Bronchial epithelial cell (primary cell): Measurements from ENCODE around the gene RPTOR. TPM values are rescaled to one million over a fixed set of nuclear protein-coding genes. Genes with fewer than 3 reads are reported as not detected.

Experiments
- DNase-seq: peaks from one replicate; pipeline ENCODE4 v3.0.0-alpha.2; 2010; ENCODE audit warnings: low read depth
- FAIRE-seq: peaks from 2 replicates; lab custom pipeline; 2011; peaks lifted over from hg19 to GRCh38; lab: Jason Lieb, UNC
- H3K27me3 ChIP-seq: 2 replicates; pipeline ENCODE4 v1.5.1; 2011; ENCODE audit warnings: low read length; ENCODE audit not compliant: control insufficient read depth, insufficient read depth
- H3K36me3 ChIP-seq: 2 replicates; pipeline ENCODE4 v1.5.1; 2011; ENCODE audit warnings: low read length; ENCODE audit not compliant: control insufficient read depth, insufficient read depth
- H3K4me3 ChIP-seq: 2 replicates; pipeline ENCODE4 v1.5.1; 2011; ENCODE audit warnings: mild to moderate bottlenecking, low read depth, low read length, control low read depth
- total RNA-seq: library from RNA; depleted of rRNA; stranded (reverse); fragments of >200 nt; gene quantifications from 2 replicates; pipeline ENCODE4 v1.2.1, GENCODE V29; 2014
- TF ChIP-seq, protein P1 (sequence below): IDR thresholded peaks from 2 replicates; pipeline ENCODE4 v1.5.1; 2011; ENCODE audit warnings: mild to moderate bottlenecking, moderate library complexity, low read length, control low read depth, inconsistent platforms; ENCODE audit not compliant: insufficient read depth, severe bottlenecking

The RPTOR gene
- total RNA-seq, 1 donor from 2014 or later: 14.0 TPM

DNA sequence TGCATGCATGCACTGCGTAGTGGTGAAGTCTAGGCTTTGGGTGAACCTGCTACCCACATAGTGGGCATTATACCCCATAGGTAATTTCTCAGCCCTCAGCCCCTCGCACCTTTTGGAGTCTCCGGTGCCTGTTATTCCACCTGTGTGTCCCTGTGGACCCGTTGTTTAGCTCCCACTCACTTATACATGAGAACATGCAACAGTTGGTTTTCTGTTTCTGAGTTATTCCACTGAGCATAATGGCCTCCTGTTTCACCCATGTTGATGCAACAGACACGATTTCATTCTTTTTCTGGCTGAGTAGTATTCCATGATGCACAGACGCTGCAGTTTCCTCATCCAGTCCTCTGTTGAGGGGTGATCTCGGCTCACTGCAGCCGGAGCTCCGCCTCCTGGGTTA lies 305.5 kb downstream of the RPTOR start:
- Histone ChIP-seq H3K27me3 (no peaks in the 10 kb centered on the region), H3K4me3 (no peak overlapping the region), H3K36me3 (no peaks in the 10 kb centered on the region)
- DNase-seq (no peak), FAIRE-seq (no peak)
- TF ChIP-seq, protein P1, sequence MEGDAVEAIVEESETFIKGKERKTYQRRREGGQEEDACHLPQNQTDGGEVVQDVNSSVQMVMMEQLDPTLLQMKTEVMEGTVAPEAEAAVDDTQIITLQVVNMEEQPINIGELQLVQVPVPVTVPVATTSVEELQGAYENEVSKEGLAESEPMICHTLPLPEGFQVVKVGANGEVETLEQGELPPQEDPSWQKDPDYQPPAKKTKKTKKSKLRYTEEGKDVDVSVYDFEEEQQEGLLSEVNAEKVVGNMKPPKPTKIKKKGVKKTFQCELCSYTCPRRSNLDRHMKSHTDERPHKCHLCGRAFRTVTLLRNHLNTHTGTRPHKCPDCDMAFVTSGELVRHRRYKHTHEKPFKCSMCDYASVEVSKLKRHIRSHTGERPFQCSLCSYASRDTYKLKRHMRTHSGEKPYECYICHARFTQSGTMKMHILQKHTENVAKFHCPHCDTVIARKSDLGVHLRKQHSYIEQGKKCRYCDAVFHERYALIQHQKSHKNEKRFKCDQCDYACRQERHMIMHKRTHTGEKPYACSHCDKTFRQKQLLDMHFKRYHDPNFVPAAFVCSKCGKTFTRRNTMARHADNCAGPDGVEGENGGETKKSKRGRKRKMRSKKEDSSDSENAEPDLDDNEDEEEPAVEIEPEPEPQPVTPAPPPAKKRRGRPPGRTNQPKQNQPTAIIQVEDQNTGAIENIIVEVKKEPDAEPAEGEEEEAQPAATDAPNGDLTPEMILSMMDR: no peak

- no peak overlapping the region for H3K4me3 ChIP-seq
- no peak for FAIRE-seq
- H3K27me3 ChIP-seq: no peaks in the 10 kb centered on the region
- TF ChIP-seq, protein P1: no peak
- peaks cover 3% of the 10 kb centered on the region for H3K36me3 ChIP-seq
- DNase-seq: peak; percentile 83
Observed at GRCh38 chr17:80850817-80851216, 306.2 kb downstream of the RPTOR start.

- FAIRE-seq: no peak
Observed at GRCh38 chr17:80851277-80851925, 306.8 kb downstream of the RPTOR start.

DNA sequence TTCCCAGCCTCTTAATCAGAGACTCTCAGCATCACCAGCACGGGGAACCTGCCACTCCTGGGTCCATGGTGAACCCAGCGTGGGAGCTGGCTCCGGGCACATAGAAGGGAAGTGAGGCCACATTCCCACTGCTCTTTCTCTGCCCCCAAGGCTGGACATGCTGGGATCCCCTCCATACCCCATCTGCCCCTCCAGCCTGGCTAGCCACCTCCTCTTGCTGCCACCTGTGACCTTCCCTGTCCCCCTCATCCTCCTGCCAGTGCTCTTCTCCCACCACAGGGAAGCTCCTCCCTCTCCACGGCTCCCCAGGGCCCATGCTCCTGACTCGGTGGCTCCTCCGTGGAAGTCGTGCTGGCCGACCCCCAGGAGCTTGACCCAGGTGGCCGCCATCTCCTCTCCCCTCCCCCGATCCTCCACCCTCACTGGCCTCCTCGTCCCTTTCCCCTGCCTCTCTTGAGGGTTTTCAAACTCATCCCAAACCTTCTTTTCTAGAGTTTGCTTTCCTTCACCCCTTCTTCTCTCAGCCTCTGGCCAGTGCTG lies 307.9 kb downstream of the RPTOR start:
- Histone ChIP-seq H3K4me3 (no peak overlapping the region), H3K36me3 (peaks cover 3% of the 10 kb centered on the region), H3K27me3 (no peaks in the 10 kb centered on the region)
- TF ChIP-seq, protein P1: no peak
- FAIRE-seq: no peak
- DNase-seq: no peak

More at GRCh38 chr17:80851277-80851925, 306.8 kb downstream of the RPTOR start:
- H3K4me3 ChIP-seq: no peak overlapping the region
- TF ChIP-seq, protein P1: no peak
- no peaks in the 10 kb centered on the region for H3K27me3 ChIP-seq
- no peak for DNase-seq
- peaks cover 3% of the 10 kb centered on the region for H3K36me3 ChIP-seq

GRCh38 chr17:80853076-80853475 lies 308.4 kb downstream of the RPTOR start:
- Histone ChIP-seq H3K27me3 (no peaks in the 10 kb centered on the region), H3K36me3 (peaks cover 3% of the 10 kb centered on the region), H3K4me3 (no peak overlapping the region)
- DNase-seq (no peak), FAIRE-seq (no peak)
- TF ChIP-seq, protein P1: no peak
